ENCODE results near the gene EDNRA. TPM values are rescaled to one million over a fixed set of nuclear protein-coding genes. Genes with fewer than 3 reads are reported as not detected.

Gene EDNRA
- polyA plus RNA-seq, 1 donor, result 15.0 TPM

DNA sequence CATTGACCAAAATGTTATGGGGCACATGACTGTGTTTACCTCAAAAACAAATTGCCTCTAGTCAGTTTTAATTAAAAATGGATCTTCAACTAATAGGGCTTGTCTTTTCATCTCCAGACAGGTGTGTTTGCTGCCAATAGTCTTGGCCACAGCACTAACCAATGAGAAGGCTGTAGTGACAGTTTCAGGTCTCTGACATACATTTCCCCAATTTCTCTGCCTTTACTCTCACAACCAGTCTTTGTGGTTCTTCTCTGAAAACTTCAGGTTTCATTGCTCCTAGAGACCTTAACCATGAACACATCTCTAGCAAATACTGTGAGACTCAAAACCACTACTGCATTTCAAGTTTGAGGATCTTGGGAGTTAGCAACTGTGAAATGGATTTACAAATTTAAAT is 3.5 kb upstream of the EDNRA start:
- H3K27ac ChIP-seq (ENCODE audit: low read length), result no peak overlapping the region
- H3K9me3 ChIP-seq (ENCODE audit: control insufficient read depth, low read depth, low read length), result no peaks in the 10 kb centered on the region
- H3K4me3 ChIP-seq (ENCODE audit: low read length), result no peak overlapping the region
- H3K4me1 ChIP-seq (ENCODE audit: control insufficient read depth, insufficient read depth, low read length), result no peaks in the 10 kb centered on the region
- peaks cover 17% of the 10 kb centered on the region for H3K27me3 ChIP-seq (ENCODE audit: control insufficient read depth, insufficient read depth, low read length)
- H3K36me3 ChIP-seq (ENCODE audit: control insufficient read depth, insufficient read depth, low read length), result no peaks in the 10 kb centered on the region
- no peak for DNase-seq

DNA sequence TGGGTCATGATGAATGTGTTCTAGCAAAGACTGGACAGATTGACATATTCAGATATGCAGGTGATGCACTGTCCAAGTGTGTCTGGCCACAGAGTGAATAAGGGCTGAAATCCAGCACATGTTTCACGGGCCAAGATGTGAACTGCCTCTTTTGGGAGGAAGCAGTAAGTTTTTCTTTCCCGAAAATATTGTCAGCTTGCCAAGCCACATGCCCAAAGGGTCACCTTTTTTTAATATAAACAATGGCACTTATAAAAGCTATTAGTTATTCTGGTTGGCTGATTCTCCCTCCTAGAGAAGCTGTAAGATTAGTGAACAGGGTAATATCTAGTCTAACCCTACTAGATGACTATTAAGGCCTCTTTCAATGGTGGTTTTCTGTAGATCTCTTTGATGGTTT is 1.5 kb upstream of the EDNRA start:
- H3K9me3 ChIP-seq (ENCODE audit: control insufficient read depth, low read depth, low read length), result no peaks in the 10 kb centered on the region
- H3K36me3 ChIP-seq (ENCODE audit: control insufficient read depth, insufficient read depth, low read length), result no peaks in the 10 kb centered on the region
- DNase-seq, result no peak
- H3K27ac ChIP-seq (ENCODE audit: low read length), result no peak overlapping the region
- WGBS (ENCODE audit: insufficient coverage, low lambda C conversion rate), result 80% methylated on average over 1 of the region's 2 CpGs
- peaks cover 17% of the 10 kb centered on the region for H3K27me3 ChIP-seq (ENCODE audit: control insufficient read depth, insufficient read depth, low read length)
- H3K4me1 ChIP-seq (ENCODE audit: control insufficient read depth, insufficient read depth, low read length), result no peaks in the 10 kb centered on the region
- no peak overlapping the region for H3K4me3 ChIP-seq (ENCODE audit: low read length)

DNA sequence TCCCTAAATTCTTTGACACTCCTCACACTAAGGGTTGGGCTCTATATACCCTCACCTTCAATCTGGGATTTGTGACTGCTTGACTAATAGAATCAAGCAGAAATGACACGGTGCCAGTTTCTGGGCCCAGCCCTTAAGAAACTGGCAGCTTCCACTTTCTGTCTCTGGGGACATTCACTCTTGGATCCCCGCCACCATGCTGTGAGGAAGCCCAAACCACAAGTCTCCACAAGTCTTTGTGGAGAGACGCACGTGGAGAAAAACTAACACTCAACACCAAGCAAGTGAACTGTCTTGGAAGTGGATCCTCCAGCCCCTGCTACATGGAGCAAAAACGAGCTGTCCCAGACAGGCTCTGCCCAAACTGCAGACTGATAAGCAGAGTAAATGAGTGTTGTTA is 1.1 kb upstream of the EDNRA start:
- Histone ChIP-seq H3K4me3 (ENCODE audit: low read length) (no peak overlapping the region), H3K9me3 (ENCODE audit: control insufficient read depth, low read depth, low read length) (no peaks in the 10 kb centered on the region), H3K36me3 (ENCODE audit: control insufficient read depth, insufficient read depth, low read length) (no peaks in the 10 kb centered on the region), H3K27me3 (ENCODE audit: control insufficient read depth, insufficient read depth, low read length) (peaks cover 17% of the 10 kb centered on the region), H3K4me1 (ENCODE audit: control insufficient read depth, insufficient read depth, low read length) (no peaks in the 10 kb centered on the region), H3K27ac (ENCODE audit: low read length) (no peak overlapping the region)
- WGBS (ENCODE audit: insufficient coverage, low lambda C conversion rate), result no CpG with 5 or more reads among the region's 5 CpGs
- DNase-seq, result no peak

DNA sequence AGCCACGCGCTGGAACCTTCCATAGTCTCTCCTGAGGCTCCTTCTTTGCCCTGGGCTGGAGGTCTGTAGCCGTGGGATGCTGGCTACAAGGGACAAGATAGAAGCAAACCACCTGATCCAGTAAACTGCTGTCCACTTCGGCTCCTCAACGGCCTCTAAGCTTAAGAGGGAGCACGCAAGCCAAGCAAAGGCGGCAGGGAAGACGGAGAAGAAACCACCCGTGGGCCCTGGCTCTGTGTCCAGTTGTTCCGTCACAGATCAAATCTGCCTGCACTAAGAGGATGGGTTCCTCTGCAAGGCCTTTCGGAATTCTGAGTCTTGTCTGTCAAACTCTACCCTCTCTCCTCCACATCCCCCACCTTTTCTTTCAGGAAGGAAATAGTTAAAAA is 401 bp upstream of the EDNRA start:
- no CpG with 5 or more reads among the region's 11 CpGs for WGBS (ENCODE audit: insufficient coverage, low lambda C conversion rate)
- Histone ChIP-seq H3K27me3 (ENCODE audit: control insufficient read depth, insufficient read depth, low read length) (peaks cover 17% of the 10 kb centered on the region), H3K4me3 (ENCODE audit: low read length) (peak overlapping the region; percentile 45), H3K27ac (ENCODE audit: low read length) (peak overlapping the region; percentile 44), H3K36me3 (ENCODE audit: control insufficient read depth, insufficient read depth, low read length) (no peaks in the 10 kb centered on the region), H3K4me1 (ENCODE audit: control insufficient read depth, insufficient read depth, low read length) (no peaks in the 10 kb centered on the region), H3K9me3 (ENCODE audit: control insufficient read depth, low read depth, low read length) (no peaks in the 10 kb centered on the region)
- peak in 1 of 2 donors; percentile 14 for DNase-seq

- peak overlapping the region; percentile 45 for H3K4me3 ChIP-seq (ENCODE audit: low read length)
- H3K27me3 ChIP-seq (ENCODE audit: control insufficient read depth, insufficient read depth, low read length), result peaks cover 17% of the 10 kb centered on the region
- WGBS (ENCODE audit: insufficient coverage, low lambda C conversion rate), result no CpG with 5 or more reads among the region's 13 CpGs
- no peaks in the 10 kb centered on the region for H3K9me3 ChIP-seq (ENCODE audit: control insufficient read depth, low read depth, low read length)
- H3K36me3 ChIP-seq (ENCODE audit: control insufficient read depth, insufficient read depth, low read length), result no peaks in the 10 kb centered on the region
- peaks cover 2% of the 10 kb centered on the region for H3K4me1 ChIP-seq (ENCODE audit: control insufficient read depth, insufficient read depth, low read length)
- peak in 1 of 2 donors; percentile 46 for DNase-seq
- no peak overlapping the region for H3K27ac ChIP-seq (ENCODE audit: low read length)
Observed at GRCh38 chr4:147481577-147482109, 746 bp downstream of the EDNRA start.

DNA sequence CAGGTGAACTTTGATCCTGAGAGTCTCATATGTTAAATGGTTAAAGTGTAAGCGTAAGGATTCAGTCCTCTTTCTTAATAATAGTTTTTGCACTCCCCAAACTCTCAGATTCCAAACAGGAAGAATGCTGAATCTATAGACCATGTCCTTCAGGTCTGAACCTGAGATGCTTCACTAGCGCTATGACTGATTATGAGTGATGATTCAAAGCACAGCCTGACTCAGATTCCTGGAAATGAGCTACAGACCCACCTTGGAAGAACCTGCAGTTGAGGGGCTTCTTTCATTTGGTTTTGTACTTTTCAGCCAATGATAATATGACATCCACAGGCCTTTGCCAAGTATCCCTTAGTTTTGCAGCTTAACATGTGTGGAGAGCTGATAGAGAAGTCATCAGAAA is 1.4 kb downstream of the EDNRA start:
- Histone ChIP-seq H3K27ac (ENCODE audit: low read length) (no peak overlapping the region), H3K36me3 (ENCODE audit: control insufficient read depth, insufficient read depth, low read length) (no peaks in the 10 kb centered on the region), H3K9me3 (ENCODE audit: control insufficient read depth, low read depth, low read length) (no peaks in the 10 kb centered on the region), H3K4me1 (ENCODE audit: control insufficient read depth, insufficient read depth, low read length) (peaks cover 6% of the 10 kb centered on the region), H3K27me3 (ENCODE audit: control insufficient read depth, insufficient read depth, low read length) (peaks cover 17% of the 10 kb centered on the region), H3K4me3 (ENCODE audit: low read length) (peak overlapping the region; percentile 45)
- DNase-seq, result peak in 1 of 2 donors; percentile 16
- WGBS (ENCODE audit: insufficient coverage, low lambda C conversion rate), result no CpG with 5 or more reads among the region's 2 CpGs

DNA sequence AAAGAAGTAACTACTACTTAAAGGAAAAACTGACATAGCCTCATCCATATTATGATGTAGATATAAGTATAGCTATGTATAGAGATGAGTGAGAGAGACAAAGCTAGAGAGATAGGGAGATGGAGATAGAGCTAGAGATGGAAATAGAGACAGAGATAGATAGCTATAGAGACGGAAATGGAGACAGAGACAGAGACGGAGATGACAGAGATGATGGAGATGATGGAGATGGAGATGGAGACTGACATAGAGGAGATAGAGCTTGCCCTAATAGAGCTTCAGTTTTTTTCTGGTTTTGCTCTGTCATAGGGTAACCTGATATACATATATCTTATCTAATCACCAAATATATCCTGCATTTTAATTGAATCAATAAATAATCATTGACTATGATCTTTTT is 4.3 kb downstream of the EDNRA start:
- no peak for DNase-seq
- no peak overlapping the region for H3K27ac ChIP-seq (ENCODE audit: low read length)
- no peaks in the 10 kb centered on the region for H3K36me3 ChIP-seq (ENCODE audit: control insufficient read depth, insufficient read depth, low read length)

GRCh38 chr4:147487616-147488015 is 6.7 kb downstream of the EDNRA start:
- DNase-seq, result no peak
- Histone ChIP-seq H3K4me3 (ENCODE audit: low read length) (no peak overlapping the region), H3K9me3 (ENCODE audit: control insufficient read depth, low read depth, low read length) (no peaks in the 10 kb centered on the region), H3K27ac (ENCODE audit: low read length) (no peak overlapping the region), H3K27me3 (ENCODE audit: control insufficient read depth, insufficient read depth, low read length) (no peaks in the 10 kb centered on the region), H3K36me3 (ENCODE audit: control insufficient read depth, insufficient read depth, low read length) (no peaks in the 10 kb centered on the region), H3K4me1 (ENCODE audit: control insufficient read depth, insufficient read depth, low read length) (peaks cover 6% of the 10 kb centered on the region)

More for the DNA sequence above, 4.3 kb downstream of the EDNRA start:
- H3K4me3 ChIP-seq (ENCODE audit: low read length), result no peak overlapping the region
- H3K4me1 ChIP-seq (ENCODE audit: control insufficient read depth, insufficient read depth, low read length), result peaks cover 6% of the 10 kb centered on the region
- WGBS (ENCODE audit: insufficient coverage, low lambda C conversion rate), result 100% methylated on average over 2 of the region's 2 CpGs
- no peaks in the 10 kb centered on the region for H3K9me3 ChIP-seq (ENCODE audit: control insufficient read depth, low read depth, low read length)
- peaks cover 13% of the 10 kb centered on the region for H3K27me3 ChIP-seq (ENCODE audit: control insufficient read depth, insufficient read depth, low read length)

- WGBS (ENCODE audit: insufficient coverage, low lambda C conversion rate), result no CpG with 5 or more reads among the region's 1 CpG
Observed at GRCh38 chr4:147488556-147488955, 7.7 kb downstream of the EDNRA start.

GRCh38 chr4:147491086-147491485 is 10.2 kb downstream of the EDNRA start:
- Histone ChIP-seq H3K9me3 (ENCODE audit: control insufficient read depth, low read depth, low read length) (no peaks in the 10 kb centered on the region), H3K4me3 (ENCODE audit: low read length) (no peak overlapping the region), H3K27me3 (ENCODE audit: control insufficient read depth, insufficient read depth, low read length) (no peaks in the 10 kb centered on the region), H3K27ac (ENCODE audit: low read length) (no peak overlapping the region), H3K36me3 (ENCODE audit: control insufficient read depth, insufficient read depth, low read length) (no peaks in the 10 kb centered on the region), H3K4me1 (ENCODE audit: control insufficient read depth, insufficient read depth, low read length) (peaks cover 6% of the 10 kb centered on the region)
- no peak for DNase-seq
- WGBS (ENCODE audit: insufficient coverage, low lambda C conversion rate), result no CpG with 5 or more reads among the region's 2 CpGs

More at GRCh38 chr4:147488556-147488955, 7.7 kb downstream of the EDNRA start:
- H3K4me1 ChIP-seq (ENCODE audit: control insufficient read depth, insufficient read depth, low read length), result peaks cover 6% of the 10 kb centered on the region
- no peak for DNase-seq
- H3K4me3 ChIP-seq (ENCODE audit: low read length), result no peak overlapping the region
- H3K36me3 ChIP-seq (ENCODE audit: control insufficient read depth, insufficient read depth, low read length), result no peaks in the 10 kb centered on the region
- no peaks in the 10 kb centered on the region for H3K27me3 ChIP-seq (ENCODE audit: control insufficient read depth, insufficient read depth, low read length)
- H3K27ac ChIP-seq (ENCODE audit: low read length), result no peak overlapping the region
- H3K9me3 ChIP-seq (ENCODE audit: control insufficient read depth, low read depth, low read length), result no peaks in the 10 kb centered on the region

DNA sequence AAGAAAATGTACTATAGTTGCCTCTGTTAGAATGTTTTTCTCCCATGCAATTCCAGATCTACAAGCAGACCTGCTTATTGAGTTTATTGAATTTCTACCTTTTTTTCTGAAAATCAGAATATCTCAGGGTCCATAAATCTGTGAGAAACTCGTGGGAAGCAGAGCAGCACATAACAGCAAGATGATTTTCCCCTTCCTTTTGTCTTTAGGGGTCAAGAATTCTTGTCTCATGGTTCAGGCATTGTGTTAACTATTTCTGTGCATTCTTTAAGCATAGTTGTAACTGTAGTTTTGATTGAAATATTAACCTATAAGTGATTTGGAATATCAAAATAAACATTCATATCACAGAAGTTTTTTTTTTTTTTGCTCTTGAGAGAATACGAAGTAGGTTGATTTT is 11.4 kb downstream of the EDNRA start:
- no peak overlapping the region for H3K27ac ChIP-seq (ENCODE audit: low read length)
- H3K36me3 ChIP-seq (ENCODE audit: control insufficient read depth, insufficient read depth, low read length), result no peaks in the 10 kb centered on the region
- WGBS (ENCODE audit: insufficient coverage, low lambda C conversion rate), result no CpG with 5 or more reads among the region's 2 CpGs
- H3K27me3 ChIP-seq (ENCODE audit: control insufficient read depth, insufficient read depth, low read length), result no peaks in the 10 kb centered on the region
- H3K4me1 ChIP-seq (ENCODE audit: control insufficient read depth, insufficient read depth, low read length), result no peaks in the 10 kb centered on the region
- H3K4me3 ChIP-seq (ENCODE audit: low read length), result no peak overlapping the region
- H3K9me3 ChIP-seq (ENCODE audit: control insufficient read depth, low read depth, low read length), result no peaks in the 10 kb centered on the region
- no peak for DNase-seq

Data from large intestine (tissue), 3 donors.